Activated T-cell treated with anti-CD3 and anti-CD28 coated beads, Interleukin-2, amount 50 U/mL, for 72 hours (primary cell): ENCODE data around the gene F2RL2. TPM values are rescaled to one million over a fixed set of nuclear protein-coding genes. Genes with fewer than 3 reads are reported as not detected.
A peak's percentile ranks its signal among the peaks of the same experiment; 100 is the strongest.

Source experiments
- ATAC-seq, 2 donors: fragments of 150-1000 bp; cut with Tn5 transposase; replicated peaks in 1 of 2; 2 replicates each; pipeline ENCODE4 v1.10.0; 2021; ENCODE audit warnings: moderate library complexity in 2 of 2, mild to moderate bottlenecking in 1 of 2
- DNase-seq, 2 donors: peaks; one replicate each; pipeline ENCODE4 v3.0.0; 2021 to 2022; ENCODE audit warnings: mixed read lengths in 1 of 2
- H3K27ac Mint-ChIP-seq: one replicate; pipeline ENCODE4 v1.8.0; 2022; ENCODE audit warnings: mild to moderate bottlenecking, moderate library complexity, mixed read lengths
- H3K27me3 Mint-ChIP-seq: one replicate; pipeline ENCODE4 v1.8.0; 2022; ENCODE audit warnings: low read depth, mixed read lengths
- H3K36me3 Mint-ChIP-seq, 2 donors: one replicate each; pipeline ENCODE4 v1.8.0; 2022; ENCODE audit warnings: mixed read lengths in 2 of 2, mild to moderate bottlenecking in 1 of 2; ENCODE audit not compliant: insufficient read depth in 2 of 2
- H3K4me1 Mint-ChIP-seq: one replicate; pipeline ENCODE4 v1.8.0; 2022; ENCODE audit warnings: low read depth, mixed read lengths
- H3K4me3 Mint-ChIP-seq, 2 donors: one replicate each; pipeline ENCODE4 v1.8.0; 2022; ENCODE audit warnings: mild to moderate bottlenecking in 2 of 2, mixed read lengths in 2 of 2, moderate library complexity in 2 of 2
- H3K9me3 Mint-ChIP-seq, 2 donors: one replicate each; pipeline ENCODE4 v1.8.0; 2022; ENCODE audit warnings: mixed read lengths in 2 of 2
- total RNA-seq, 2 donors: library from RNA; stranded (reverse); gene quantifications; one replicate each; pipeline ENCODE4 v1.2.3, GENCODE V29; 2022

F2RL2 gene
- total RNA-seq, 2 donors from 2014 or later, result not detected

GRCh38 chr5:76594107-76594506, 29.1 kb downstream of the F2RL2 start:
- peaks cover 14% of the 10 kb centered on the region for H3K4me1 Mint-ChIP-seq
- ATAC-seq, result no peak
- H3K27me3 Mint-ChIP-seq, result no peaks in the 10 kb centered on the region
- no peak overlapping the region for H3K27ac Mint-ChIP-seq
- peaks cover 0 to 1% of the 10 kb centered on the region in 2 donors for H3K9me3 Mint-ChIP-seq
- H3K36me3 Mint-ChIP-seq, result peaks cover 15 to 26% of the 10 kb centered on the region in 2 donors
- no peak overlapping the region for H3K4me3 Mint-ChIP-seq
- no peak for DNase-seq

- Mint-ChIP-seq H3K4me3 (no peak overlapping the region), H3K27me3 (no peaks in the 10 kb centered on the region), H3K4me1 (peaks cover 15% of the 10 kb centered on the region), H3K27ac (peak overlapping the region; percentile 40), H3K36me3 (peaks cover 15 to 26% of the 10 kb centered on the region in 2 donors), H3K9me3 (peaks cover 0 to 1% of the 10 kb centered on the region in 2 donors)
- ATAC-seq (no peak), DNase-seq (no peak)
Measured at GRCh38 chr5:76592692-76593091, 30.5 kb downstream of the F2RL2 start.

DNA sequence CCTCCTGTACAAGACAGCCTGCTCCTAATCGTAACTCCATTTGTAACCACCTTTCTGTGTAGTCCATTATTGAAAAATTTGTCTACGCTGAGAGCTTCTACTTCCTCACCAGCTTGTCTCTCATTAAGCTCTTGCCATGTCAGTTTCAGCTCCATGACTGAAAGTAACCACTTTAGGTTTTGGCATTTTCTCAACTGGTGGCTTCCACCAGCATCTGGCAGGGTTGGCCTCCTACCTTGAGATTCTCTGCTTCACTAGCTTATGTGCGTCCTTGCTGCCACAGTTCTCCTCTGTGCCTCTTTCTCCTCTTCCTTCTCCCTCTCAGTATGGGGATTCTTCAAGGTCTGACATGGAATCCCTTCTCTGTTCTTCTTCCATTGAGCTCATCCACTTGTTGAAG, 31.8 kb downstream of the F2RL2 start:
- Mint-ChIP-seq H3K27ac (peak overlapping the region; percentile 26), H3K27me3 (no peaks in the 10 kb centered on the region), H3K9me3 (peaks cover 0 to 1% of the 10 kb centered on the region in 2 donors), H3K4me1 (peaks cover 15% of the 10 kb centered on the region), H3K36me3 (peaks cover 10 to 19% of the 10 kb centered on the region in 2 donors), H3K4me3 (no peak overlapping the region)
- DNase-seq, result no peak
- ATAC-seq, result no peak

DNA sequence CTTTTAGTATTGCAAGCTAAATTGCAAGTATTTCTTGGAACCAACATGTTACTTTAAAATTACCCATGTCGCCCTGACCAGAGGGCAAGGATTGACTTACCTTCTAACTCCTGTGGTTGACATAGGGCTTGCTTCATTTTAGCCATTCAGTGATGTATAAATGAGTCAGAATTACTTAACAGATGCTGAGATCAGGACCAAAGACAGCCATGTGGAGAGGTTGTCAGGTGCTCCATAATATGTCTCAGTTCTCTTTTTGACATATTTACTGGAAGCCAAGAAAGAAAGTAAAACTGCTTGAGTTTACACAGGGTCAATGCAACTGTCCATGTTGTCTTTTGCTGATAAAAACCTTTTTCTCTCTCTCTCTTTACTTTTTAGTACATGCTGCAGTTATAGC, 33.2 kb downstream of the F2RL2 start:
- H3K4me3 Mint-ChIP-seq, result peak overlapping the region in 1 of 2 donors; percentile 30
- H3K36me3 Mint-ChIP-seq, result peaks cover 7 to 17% of the 10 kb centered on the region in 2 donors
- peak overlapping the region; percentile 75 for H3K27ac Mint-ChIP-seq
- ATAC-seq, result peak; percentile 88 to 99
- H3K9me3 Mint-ChIP-seq, result no peaks in the 10 kb centered on the region
- peaks cover 15% of the 10 kb centered on the region for H3K4me1 Mint-ChIP-seq
- DNase-seq, result peak in 1 of 2 donors; percentile 35
- no peaks in the 10 kb centered on the region for H3K27me3 Mint-ChIP-seq

DNA sequence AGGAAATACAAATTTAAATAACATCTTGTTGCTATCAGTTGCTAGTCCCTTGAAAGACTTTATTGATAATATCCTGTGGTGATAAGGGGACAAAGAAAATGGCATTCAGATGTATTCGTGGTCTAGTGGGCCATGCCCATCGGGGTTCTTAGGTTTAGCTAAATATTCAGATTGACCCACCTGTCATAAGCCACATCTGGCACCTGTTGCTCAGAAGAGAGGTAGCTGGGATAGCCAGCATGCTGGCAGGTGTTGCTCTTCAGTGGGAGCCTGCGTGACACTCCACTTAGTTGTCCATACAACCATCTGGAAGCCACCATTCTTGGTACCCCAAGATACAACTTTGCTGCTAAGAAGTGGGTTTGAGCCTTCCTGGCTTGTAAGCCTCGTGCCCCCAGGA, 36.7 kb downstream of the F2RL2 start:
- H3K9me3 Mint-ChIP-seq, result no peaks in the 10 kb centered on the region
- H3K4me1 Mint-ChIP-seq, result peaks cover 32% of the 10 kb centered on the region
- no peak overlapping the region for H3K4me3 Mint-ChIP-seq
- DNase-seq (no peak), ATAC-seq (no peak)
- H3K27ac Mint-ChIP-seq, result no peak overlapping the region
- H3K27me3 Mint-ChIP-seq, result no peaks in the 10 kb centered on the region
- peaks cover 2 to 8% of the 10 kb centered on the region in 2 donors for H3K36me3 Mint-ChIP-seq

DNA sequence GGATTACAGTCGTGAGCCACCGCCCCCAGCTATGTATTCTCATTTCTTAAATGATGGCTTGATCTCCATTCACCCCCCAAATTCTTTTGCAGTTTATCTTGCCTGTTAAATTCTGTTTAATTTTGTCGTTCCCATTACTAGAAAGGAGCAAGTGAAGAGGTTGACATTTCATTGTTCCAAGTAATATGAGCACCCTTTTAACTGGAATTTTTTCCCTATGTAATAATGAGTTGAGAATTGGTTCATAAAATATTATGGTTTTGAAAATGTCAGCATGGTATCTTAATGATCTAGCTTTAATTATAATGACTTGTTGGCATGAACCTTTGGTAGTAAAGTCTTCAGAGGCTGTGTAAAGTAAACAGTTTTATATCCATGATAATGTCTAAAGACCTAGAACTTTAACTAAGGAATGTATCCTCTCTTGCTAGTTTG, 37.4 kb downstream of the F2RL2 start:
- Mint-ChIP-seq H3K27ac (no peak overlapping the region), H3K9me3 (no peaks in the 10 kb centered on the region), H3K4me3 (no peak overlapping the region), H3K36me3 (peaks cover 1 to 11% of the 10 kb centered on the region in 2 donors), H3K4me1 (peaks cover 39% of the 10 kb centered on the region), H3K27me3 (no peaks in the 10 kb centered on the region)
- no peak for ATAC-seq
- no peak for DNase-seq

DNA sequence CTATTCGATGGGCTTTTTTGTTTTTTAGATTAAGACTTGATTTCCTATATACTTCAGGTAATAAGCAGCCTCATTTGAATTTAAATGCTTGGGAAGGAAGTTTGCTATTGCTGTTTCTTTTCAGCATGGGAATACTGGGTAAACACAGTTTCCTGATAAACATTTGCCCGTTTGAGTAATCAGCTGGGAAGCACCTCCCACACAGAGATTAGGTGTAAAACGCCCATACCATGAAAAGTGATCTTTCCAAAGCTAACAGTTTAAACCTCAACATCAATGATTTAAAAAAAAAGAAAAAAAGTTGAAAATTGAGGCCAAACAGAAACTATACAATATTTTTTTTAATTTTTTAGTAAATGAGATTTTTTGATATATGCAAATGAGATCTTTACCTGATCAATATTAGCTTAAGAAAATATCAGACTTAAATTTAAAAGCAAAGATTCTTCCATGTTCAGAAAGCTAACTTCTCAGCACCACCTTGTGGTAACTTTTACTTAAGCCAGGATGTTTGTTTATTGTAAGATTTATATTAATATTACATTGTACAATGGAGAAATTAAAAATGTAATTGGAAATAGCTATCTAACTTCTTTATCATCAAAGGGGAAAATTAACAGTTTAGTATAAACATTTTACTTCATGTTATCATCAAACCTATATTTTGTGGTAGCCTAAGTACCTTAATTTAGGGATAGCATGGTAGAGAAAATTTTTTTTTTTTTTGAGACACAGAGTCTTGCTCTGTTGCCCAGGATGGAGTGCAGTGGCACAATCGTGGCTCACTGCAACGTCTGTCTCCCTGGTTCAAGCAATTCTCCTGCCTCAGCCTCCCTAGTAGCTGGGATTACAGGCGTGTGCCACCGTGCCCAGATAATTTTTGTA, 39.8 kb downstream of the F2RL2 start:
- Mint-ChIP-seq H3K9me3 (no peaks in the 10 kb centered on the region), H3K27ac (peak overlapping the region; percentile 59), H3K4me1 (peaks cover 27% of the 10 kb centered on the region), H3K36me3 (peaks cover 1 to 4% of the 10 kb centered on the region in 2 donors), H3K4me3 (peak overlapping the region; percentile 17 to 41), H3K27me3 (no peaks in the 10 kb centered on the region)
- ATAC-seq (no peak), DNase-seq (no peak)

DNA sequence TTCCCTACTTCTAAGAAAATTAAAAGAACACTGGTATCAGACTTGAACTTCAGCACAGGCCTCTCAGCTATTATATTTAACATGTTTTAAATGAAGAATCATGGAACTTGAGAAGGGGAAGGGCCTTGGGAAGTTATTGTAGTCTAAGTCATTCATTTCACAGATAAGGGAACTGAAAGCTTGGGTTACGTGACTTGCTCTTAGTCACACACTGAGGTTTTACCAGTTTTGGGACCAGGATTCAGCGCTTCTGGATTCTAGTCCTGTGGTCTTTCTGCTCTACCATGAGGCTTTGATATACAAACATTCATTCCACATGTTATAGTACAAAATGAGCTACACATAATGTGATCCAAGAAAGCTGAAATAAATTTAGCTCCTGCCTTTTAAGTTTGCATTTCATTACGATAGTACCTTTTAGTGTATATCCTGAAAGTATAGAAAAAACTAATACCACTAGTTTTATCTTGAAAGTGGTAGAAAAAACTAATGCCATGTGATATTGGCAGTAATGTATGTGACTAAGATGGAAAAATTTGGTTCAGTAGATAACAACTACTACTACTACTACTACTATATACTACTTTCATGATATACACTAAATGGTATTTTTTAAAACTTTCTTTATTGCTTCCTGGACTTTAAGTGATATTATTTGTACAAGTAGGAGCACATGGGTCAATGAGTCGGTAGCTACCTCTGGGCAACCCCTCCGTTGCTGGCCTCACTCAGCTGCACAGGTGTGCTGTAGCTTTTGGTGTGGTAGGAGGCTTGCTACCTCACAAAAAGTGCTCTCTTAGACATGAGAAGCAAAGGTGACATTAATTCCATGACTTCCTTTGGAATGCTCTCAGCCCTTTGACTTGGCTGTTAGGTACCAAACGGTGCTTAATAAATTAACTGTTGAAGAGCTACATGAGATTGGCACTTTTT, 40.7 kb downstream of the F2RL2 start:
- ATAC-seq, result peak; percentile 90 to 91
- peaks cover 34% of the 10 kb centered on the region for H3K4me1 Mint-ChIP-seq
- DNase-seq, result peak; percentile 46 to 48
- H3K4me3 Mint-ChIP-seq, result peak overlapping the region; percentile 17 to 60
- H3K9me3 Mint-ChIP-seq, result no peaks in the 10 kb centered on the region
- H3K36me3 Mint-ChIP-seq, result peaks cover 1 to 4% of the 10 kb centered on the region in 2 donors
- H3K27me3 Mint-ChIP-seq, result no peaks in the 10 kb centered on the region
- peak overlapping the region; percentile 59 for H3K27ac Mint-ChIP-seq

GRCh38 chr5:76580981-76581380, 42.2 kb downstream of the F2RL2 start:
- DNase-seq (no peak), ATAC-seq (no peak)
- Mint-ChIP-seq H3K27me3 (no peaks in the 10 kb centered on the region), H3K36me3 (peaks cover 1 to 4% of the 10 kb centered on the region in 2 donors), H3K4me1 (peaks cover 35% of the 10 kb centered on the region), H3K27ac (no peak overlapping the region), H3K4me3 (no peak overlapping the region), H3K9me3 (no peaks in the 10 kb centered on the region)

- Mint-ChIP-seq H3K4me1 (peaks cover 35% of the 10 kb centered on the region), H3K4me3 (no peak overlapping the region), H3K36me3 (peaks cover 1 to 5% of the 10 kb centered on the region in 2 donors), H3K9me3 (no peaks in the 10 kb centered on the region), H3K27ac (no peak overlapping the region), H3K27me3 (no peaks in the 10 kb centered on the region)
- no peak for ATAC-seq
- DNase-seq, result peak in 1 of 2 donors; percentile 8
Measured at GRCh38 chr5:76579166-76579937, 43.9 kb downstream of the F2RL2 start.

DNA sequence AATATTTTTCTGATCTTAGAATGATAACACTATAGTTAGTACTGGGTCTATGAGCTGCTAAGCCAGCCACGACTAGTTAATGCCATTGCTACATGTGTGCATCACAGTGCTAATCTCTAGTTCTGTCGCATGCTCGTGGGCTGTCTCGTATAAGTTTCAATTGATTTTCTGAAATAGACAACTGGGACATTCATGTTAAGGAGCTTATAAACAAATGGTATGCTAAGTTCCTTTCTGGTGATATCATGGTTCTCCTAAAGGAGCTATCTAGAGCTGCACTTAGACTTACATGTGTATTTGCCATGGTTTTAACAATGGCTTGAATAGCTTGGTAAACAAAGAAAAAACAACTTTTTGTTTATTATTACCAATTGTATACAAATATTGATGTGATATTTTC, 46.2 kb downstream of the F2RL2 start:
- H3K36me3 Mint-ChIP-seq, result peaks cover 1 to 5% of the 10 kb centered on the region in 2 donors
- H3K27me3 Mint-ChIP-seq, result no peaks in the 10 kb centered on the region
- no peak overlapping the region for H3K4me3 Mint-ChIP-seq
- no peak for ATAC-seq
- no peaks in the 10 kb centered on the region for H3K9me3 Mint-ChIP-seq
- DNase-seq, result no peak
- no peak overlapping the region for H3K27ac Mint-ChIP-seq
- peaks cover 23% of the 10 kb centered on the region for H3K4me1 Mint-ChIP-seq

GRCh38 chr5:76576450-76576849, 46.8 kb downstream of the F2RL2 start:
- Mint-ChIP-seq H3K4me3 (no peak overlapping the region), H3K27ac (no peak overlapping the region), H3K9me3 (no peaks in the 10 kb centered on the region), H3K4me1 (peaks cover 18% of the 10 kb centered on the region), H3K36me3 (peaks cover 3 to 5% of the 10 kb centered on the region in 2 donors), H3K27me3 (no peaks in the 10 kb centered on the region)
- no peak for ATAC-seq
- no peak for DNase-seq
